ENCODE results near the gene RTCB.

The RTCB gene

DNA sequence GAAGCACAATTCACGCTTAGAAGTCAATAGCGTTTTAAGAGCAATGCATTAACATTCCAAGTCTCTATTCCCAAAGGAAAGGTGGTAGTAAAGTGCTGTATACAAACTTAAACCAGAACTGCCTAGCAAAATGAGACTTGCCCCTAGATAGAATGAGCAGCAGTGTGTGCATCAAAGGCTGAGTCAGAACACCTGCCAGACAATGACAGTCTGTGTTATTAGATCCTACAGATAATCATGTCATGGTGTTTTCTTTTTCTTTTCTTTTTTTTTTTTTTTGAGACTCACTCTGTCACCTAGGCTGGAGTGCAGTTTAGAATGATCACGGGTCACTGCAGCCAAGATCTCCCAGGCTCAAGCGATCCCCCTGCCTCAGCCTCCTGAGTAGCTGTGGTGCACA lies 1.6 kb downstream of the RTCB start:
- peak overlapping the region; percentile 52 for H3K27ac Mint-ChIP-seq
- H3K36me3 Mint-ChIP-seq (ENCODE audit: low read depth): peaks cover 43% of the 10 kb centered on the region
- H3K27me3 Mint-ChIP-seq (ENCODE audit: low read depth): no peaks in the 10 kb centered on the region
- DNase-seq (ENCODE audit: low spot score): no peak
- peaks cover 49% of the 10 kb centered on the region for H3K4me1 Mint-ChIP-seq (ENCODE audit: low read depth)
- H3K4me3 Mint-ChIP-seq: peak overlapping the region; percentile 95
- H3K9me3 Mint-ChIP-seq: no peaks in the 10 kb centered on the region

DNA sequence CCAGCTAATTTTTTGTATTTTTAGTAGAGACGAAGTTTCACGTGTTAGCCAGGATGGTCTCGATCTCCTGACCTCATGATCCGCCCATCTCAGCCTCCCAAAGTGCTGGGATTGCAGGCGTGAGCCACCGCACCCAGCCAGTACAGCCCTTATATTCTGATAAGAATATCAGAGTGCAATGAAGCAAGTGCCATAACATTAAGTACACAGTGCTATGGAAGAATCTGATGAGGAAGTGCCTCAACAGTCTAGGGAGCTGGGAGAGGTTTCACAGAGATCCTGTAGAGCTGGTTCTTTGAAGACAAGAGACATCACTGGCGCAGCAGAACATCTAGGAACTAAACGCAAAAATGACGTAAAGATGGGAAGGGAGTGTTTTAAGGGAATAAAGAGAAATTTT lies 2.1 kb downstream of the RTCB start:
- Mint-ChIP-seq H3K36me3 (ENCODE audit: low read depth) (peaks cover 44% of the 10 kb centered on the region), H3K27ac (peak overlapping the region; percentile 52), H3K4me1 (ENCODE audit: low read depth) (peaks cover 49% of the 10 kb centered on the region), H3K4me3 (peak overlapping the region; percentile 95), H3K27me3 (ENCODE audit: low read depth) (no peaks in the 10 kb centered on the region), H3K9me3 (no peaks in the 10 kb centered on the region)
- DNase-seq (ENCODE audit: low spot score): no peak

DNA sequence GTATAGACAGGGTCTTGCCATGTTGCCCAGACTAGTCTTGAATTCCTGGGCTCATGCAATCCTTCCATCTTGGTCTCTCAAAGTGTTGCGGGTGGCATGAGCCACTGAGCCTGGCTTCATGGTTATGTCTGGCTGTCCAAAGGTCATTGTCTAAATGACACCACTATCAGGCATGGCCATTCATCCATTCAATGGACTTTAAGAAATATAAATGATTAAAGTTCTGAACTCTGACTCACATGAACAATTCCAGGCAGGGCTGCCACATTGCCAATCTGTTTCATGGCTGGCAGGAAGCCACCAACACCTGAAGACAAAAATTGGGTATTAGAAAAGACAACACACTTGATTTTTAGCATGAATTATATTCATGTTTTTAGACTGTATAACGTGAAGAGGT lies 4.1 kb downstream of the RTCB start:
- Mint-ChIP-seq H3K4me3 (no peak overlapping the region), H3K27ac (no peak overlapping the region), H3K4me1 (ENCODE audit: low read depth) (peaks cover 42% of the 10 kb centered on the region), H3K36me3 (ENCODE audit: low read depth) (peaks cover 50% of the 10 kb centered on the region), H3K9me3 (no peaks in the 10 kb centered on the region), H3K27me3 (ENCODE audit: low read depth) (no peaks in the 10 kb centered on the region)
- no peak for DNase-seq (ENCODE audit: low spot score)

DNA sequence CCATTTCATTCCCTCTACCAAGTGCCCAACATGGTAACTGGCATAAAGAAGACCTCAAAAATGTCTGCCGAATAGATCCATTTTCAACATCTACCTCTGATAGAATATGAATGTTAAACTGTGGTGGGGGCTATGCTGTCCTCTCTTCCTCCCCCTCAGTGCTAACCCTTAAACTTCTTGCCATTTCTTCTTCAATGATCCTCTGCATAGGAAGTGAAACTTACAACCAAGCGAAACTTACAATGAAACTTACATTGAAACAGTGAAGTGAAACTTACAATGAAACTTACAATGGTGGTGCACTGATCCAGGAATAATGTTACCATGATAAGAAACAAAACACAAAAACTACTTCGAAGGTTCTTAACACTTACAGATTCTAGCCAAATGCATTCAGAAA lies 4.7 kb downstream of the RTCB start:
- H3K4me1 Mint-ChIP-seq (ENCODE audit: low read depth): peaks cover 36% of the 10 kb centered on the region
- H3K36me3 Mint-ChIP-seq (ENCODE audit: low read depth): peaks cover 50% of the 10 kb centered on the region
- peak overlapping the region; percentile 67 for H3K27ac Mint-ChIP-seq

DNA sequence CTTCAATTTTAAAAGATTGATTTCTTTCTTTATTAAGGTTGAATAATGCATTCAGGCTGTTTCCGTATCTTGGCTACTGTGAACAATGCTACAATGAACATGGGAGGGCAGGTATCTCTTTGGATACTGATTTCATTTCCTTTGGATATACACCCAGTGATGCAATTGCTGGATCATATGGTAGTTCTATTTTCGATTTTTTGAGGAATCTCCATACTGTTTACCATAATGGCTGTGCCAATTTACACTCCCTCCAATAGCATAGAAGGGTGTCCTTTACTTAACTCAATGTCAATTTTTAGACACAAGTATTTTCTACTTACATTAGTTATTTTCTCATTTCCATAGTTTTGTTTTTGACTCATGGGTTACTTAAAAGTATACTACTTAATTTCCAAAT lies 8.0 kb downstream of the RTCB start:
- peaks cover 53% of the 10 kb centered on the region for H3K36me3 Mint-ChIP-seq (ENCODE audit: low read depth)
- H3K27me3 Mint-ChIP-seq (ENCODE audit: low read depth): no peaks in the 10 kb centered on the region
- DNase-seq (ENCODE audit: low spot score): no peak
- H3K9me3 Mint-ChIP-seq: no peaks in the 10 kb centered on the region
- H3K4me3 Mint-ChIP-seq: no peak overlapping the region
- peaks cover 16% of the 10 kb centered on the region for H3K4me1 Mint-ChIP-seq (ENCODE audit: low read depth)
- no peak overlapping the region for H3K27ac Mint-ChIP-seq

More for the DNA sequence above, 4.7 kb downstream of the RTCB start:
- Mint-ChIP-seq H3K4me3 (peak overlapping the region; percentile 2), H3K9me3 (no peaks in the 10 kb centered on the region), H3K27me3 (ENCODE audit: low read depth) (no peaks in the 10 kb centered on the region)
- DNase-seq (ENCODE audit: low spot score): no peak

DNA sequence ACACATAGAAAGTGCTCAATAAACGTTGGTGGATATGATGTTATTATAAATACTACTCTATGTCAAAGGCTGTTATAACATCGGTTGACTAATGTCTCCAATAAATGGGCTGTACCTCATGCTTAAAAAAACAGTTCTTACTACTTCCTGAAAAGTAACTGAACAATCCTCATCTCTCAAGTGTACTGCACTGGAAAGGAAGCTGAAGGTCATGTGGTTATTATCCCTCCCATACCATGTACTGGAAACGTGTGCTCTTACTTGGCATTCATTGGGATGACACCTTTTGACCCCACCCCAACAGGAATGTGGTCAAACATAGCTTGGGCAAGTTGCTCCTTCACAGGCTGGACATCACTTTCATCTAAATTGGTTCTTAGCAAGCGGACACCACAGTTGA lies 10.6 kb downstream of the RTCB start:
- Mint-ChIP-seq H3K27me3 (ENCODE audit: low read depth) (no peaks in the 10 kb centered on the region), H3K36me3 (ENCODE audit: low read depth) (peaks cover 41% of the 10 kb centered on the region), H3K9me3 (no peaks in the 10 kb centered on the region), H3K4me3 (no peak overlapping the region), H3K27ac (no peak overlapping the region), H3K4me1 (ENCODE audit: low read depth) (no peaks in the 10 kb centered on the region)
- no peak for DNase-seq (ENCODE audit: low spot score)

DNA sequence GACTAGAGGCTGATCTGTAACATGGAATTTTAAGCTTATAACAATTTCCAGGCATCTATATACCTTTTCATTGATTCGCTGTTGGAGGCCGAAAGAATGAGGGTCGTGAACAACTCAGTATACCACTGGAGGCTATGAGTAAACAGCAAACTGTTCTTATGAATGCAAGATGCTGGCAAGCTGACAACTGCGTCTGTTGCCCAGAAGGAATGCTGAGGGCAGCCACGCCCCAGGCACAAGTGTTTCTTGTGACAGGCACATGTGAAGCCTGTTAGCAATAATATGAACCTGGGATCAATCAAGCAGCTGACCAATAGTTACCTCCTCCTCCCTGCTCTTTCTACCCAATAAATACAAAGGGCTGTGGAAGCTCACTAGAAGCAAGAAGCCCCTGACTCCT lies 15.3 kb downstream of the RTCB start:
- Mint-ChIP-seq H3K4me3 (no peak overlapping the region), H3K27ac (no peak overlapping the region), H3K9me3 (no peaks in the 10 kb centered on the region), H3K4me1 (ENCODE audit: low read depth) (peaks cover 6% of the 10 kb centered on the region), H3K27me3 (ENCODE audit: low read depth) (no peaks in the 10 kb centered on the region), H3K36me3 (ENCODE audit: low read depth) (peaks cover 56% of the 10 kb centered on the region)
- DNase-seq (ENCODE audit: low spot score): no peak

DNA sequence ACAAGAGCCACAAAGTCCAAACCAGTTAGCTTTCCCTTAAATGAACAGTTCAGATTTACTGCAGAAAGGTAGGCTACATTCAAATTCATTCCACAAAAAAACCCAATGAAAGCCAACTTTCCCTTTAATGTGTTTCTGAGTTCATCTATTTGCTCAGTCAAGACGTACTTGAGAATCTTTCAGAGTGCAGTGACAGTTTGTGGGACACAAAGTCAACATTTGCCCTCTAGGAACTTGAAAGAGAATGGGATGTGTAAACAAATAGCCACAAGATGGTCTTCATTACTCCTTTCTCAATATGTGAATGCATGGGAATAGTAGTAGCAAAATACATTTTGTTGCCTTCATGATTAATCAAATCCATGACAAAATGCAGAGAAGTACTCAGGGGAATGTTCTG lies 15.8 kb downstream of the RTCB start:
- Mint-ChIP-seq H3K27me3 (ENCODE audit: low read depth) (no peaks in the 10 kb centered on the region), H3K9me3 (no peaks in the 10 kb centered on the region), H3K4me3 (no peak overlapping the region), H3K27ac (no peak overlapping the region), H3K36me3 (ENCODE audit: low read depth) (peaks cover 53% of the 10 kb centered on the region), H3K4me1 (ENCODE audit: low read depth) (peaks cover 6% of the 10 kb centered on the region)
- DNase-seq (ENCODE audit: low spot score): no peak

DNA sequence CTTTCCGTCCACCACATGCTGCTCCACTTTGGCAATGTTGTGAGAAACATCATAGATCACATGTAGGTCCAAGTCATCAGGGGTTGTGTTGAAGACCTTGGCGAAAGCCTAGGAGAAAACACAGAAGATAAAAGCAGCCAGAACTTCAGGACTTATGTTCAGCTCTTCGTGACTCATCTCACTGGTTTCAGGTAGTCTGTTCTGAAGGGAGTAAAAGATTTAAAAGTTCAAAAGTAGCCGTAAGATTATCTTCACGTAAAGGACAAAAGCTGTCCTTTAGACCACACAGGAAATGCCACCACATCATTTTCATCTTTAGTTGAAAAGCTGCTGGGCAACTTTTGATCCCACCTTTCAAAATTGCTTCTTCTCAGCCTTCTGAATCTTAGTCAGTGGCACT lies 16.9 kb downstream of the RTCB start:
- H3K4me3 Mint-ChIP-seq: no peak overlapping the region
- H3K36me3 Mint-ChIP-seq (ENCODE audit: low read depth): peaks cover 49% of the 10 kb centered on the region
- no peaks in the 10 kb centered on the region for H3K9me3 Mint-ChIP-seq
- peaks cover 6% of the 10 kb centered on the region for H3K4me1 Mint-ChIP-seq (ENCODE audit: low read depth)
- no peak for DNase-seq (ENCODE audit: low spot score)
- H3K27me3 Mint-ChIP-seq (ENCODE audit: low read depth): no peaks in the 10 kb centered on the region
- H3K27ac Mint-ChIP-seq: no peak overlapping the region

DNA sequence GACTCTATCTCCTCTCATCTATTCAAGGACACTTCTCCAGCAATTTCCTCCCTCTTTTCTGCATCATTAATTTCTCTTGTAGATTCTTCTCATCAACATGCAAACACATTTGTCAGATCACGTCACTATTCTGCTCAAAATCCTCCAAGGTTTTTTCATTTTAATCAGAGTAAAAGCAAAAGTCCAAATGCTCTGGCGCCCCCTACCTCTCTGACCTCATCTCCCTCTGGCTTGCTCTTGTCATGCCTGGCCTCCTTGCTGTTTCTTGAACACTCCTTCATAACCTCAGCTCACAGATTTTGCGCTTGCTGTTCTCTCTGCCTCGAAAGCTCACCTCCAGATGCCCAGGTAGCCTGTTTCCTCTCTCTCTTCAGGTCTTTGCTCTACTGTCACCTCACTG lies 22.4 kb downstream of the RTCB start:
- Mint-ChIP-seq H3K4me3 (no peak overlapping the region), H3K9me3 (no peaks in the 10 kb centered on the region), H3K27ac (no peak overlapping the region), H3K36me3 (ENCODE audit: low read depth) (peaks cover 39% of the 10 kb centered on the region), H3K4me1 (ENCODE audit: low read depth) (no peaks in the 10 kb centered on the region), H3K27me3 (ENCODE audit: low read depth) (no peaks in the 10 kb centered on the region)
- DNase-seq (ENCODE audit: low spot score): no peak

DNA sequence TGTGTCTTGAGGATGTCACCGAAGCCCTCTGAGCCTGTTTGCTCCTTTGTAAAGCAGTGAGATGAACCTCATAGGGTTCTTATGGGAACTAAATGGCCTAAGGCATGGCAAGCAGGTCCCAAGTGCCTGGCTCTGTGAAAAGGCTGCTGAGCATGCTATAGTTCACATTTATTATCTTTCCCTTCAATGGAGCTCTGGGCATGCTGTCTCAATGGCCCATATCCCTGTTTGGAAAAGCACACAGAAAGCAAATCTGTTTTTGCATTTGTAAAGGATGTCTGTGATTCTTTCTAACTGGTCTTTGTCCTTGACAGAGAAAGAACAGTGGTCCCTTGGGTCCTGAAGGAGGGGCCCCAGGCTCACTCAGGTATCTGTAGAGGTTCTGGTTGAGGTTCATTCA lies 26.4 kb downstream of the RTCB start:
- Mint-ChIP-seq H3K9me3 (no peaks in the 10 kb centered on the region), H3K27ac (no peak overlapping the region), H3K27me3 (ENCODE audit: low read depth) (no peaks in the 10 kb centered on the region), H3K4me3 (no peak overlapping the region), H3K4me1 (ENCODE audit: low read depth) (no peaks in the 10 kb centered on the region), H3K36me3 (ENCODE audit: low read depth) (peaks cover 20% of the 10 kb centered on the region)
- no peak for DNase-seq (ENCODE audit: low spot score)

DNA sequence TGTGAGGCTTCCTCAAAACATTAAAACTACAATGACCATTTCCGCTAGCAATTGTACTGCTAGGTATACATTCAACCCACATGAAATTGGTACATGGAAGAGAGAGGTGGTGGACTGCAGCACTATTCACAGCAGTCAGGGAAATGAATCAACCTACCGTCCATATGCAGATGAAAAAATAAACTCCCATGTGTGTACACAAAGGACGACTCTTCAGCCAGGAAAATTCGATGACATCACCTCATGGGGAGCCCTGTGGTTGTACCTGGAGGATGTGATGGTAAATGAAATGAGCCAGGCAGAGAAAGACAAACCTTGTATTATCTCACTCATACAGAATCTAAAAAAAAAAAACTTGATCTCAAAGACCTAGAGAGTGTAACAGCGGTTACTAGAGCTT lies 31.1 kb downstream of the RTCB start:
- H3K4me1 Mint-ChIP-seq (ENCODE audit: low read depth): no peaks in the 10 kb centered on the region
- H3K27me3 Mint-ChIP-seq (ENCODE audit: low read depth): no peaks in the 10 kb centered on the region
- no peak overlapping the region for H3K27ac Mint-ChIP-seq
- no peak for DNase-seq (ENCODE audit: low spot score)
- H3K36me3 Mint-ChIP-seq (ENCODE audit: low read depth): peaks cover 2% of the 10 kb centered on the region
- no peaks in the 10 kb centered on the region for H3K9me3 Mint-ChIP-seq
- no peak overlapping the region for H3K4me3 Mint-ChIP-seq

DNA sequence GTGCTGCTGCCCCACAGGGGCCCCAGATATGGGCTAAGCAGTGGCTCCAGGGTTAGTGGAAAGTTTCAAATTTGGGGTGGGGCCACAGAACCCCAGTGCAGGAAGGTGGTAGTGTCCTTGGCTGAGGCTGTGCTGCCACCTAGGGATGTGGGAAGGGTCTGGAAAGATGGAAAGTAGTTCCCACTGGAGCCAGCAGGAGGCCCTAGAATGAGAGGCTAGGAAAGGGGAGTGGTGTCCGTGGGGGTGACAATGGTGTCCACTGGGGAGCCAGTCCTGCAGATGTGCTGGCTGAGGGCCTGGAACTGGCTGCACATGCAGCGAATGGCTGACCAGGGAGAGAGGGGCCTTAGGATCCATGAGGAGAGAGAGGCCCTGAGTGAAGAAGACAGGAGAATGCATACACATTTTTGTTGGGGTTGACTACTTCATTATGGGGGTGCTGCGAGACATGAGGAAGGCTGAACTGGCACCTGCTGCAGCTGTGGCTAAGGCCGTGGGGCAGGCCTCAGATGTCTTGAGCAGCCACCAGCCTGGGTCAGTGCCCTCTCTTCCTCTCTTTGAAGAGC lies 33.3 kb downstream of the RTCB start:
- Mint-ChIP-seq H3K4me3 (no peak overlapping the region), H3K27ac (no peak overlapping the region), H3K36me3 (ENCODE audit: low read depth) (no peaks in the 10 kb centered on the region), H3K9me3 (no peaks in the 10 kb centered on the region), H3K4me1 (ENCODE audit: low read depth) (no peaks in the 10 kb centered on the region), H3K27me3 (ENCODE audit: low read depth) (no peaks in the 10 kb centered on the region)
- no peak for DNase-seq (ENCODE audit: low spot score)

DNA sequence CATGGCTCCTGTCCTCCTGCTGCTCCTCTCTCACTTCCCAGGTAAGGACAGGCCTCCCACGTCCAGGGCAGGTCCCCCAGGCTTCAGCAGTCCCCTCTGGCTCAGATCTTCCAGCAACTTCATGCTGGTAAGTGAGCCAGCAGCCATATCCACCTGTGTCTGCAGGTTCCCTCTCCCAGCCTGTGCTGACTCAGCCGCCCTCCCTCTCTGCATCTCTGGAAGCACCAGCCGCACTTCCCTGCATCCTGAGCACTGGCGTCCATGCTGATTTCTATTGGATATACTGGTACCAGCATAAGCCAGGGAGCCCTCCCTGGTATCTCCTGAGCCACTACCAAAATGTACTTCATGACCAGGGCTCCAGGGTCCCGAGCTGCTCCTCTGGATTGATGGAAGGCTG lies 35.4 kb downstream of the RTCB start:
- Mint-ChIP-seq H3K27ac (no peak overlapping the region), H3K4me1 (ENCODE audit: low read depth) (no peaks in the 10 kb centered on the region), H3K4me3 (no peak overlapping the region), H3K27me3 (ENCODE audit: low read depth) (no peaks in the 10 kb centered on the region), H3K36me3 (ENCODE audit: low read depth) (no peaks in the 10 kb centered on the region), H3K9me3 (no peaks in the 10 kb centered on the region)
- no peak for DNase-seq (ENCODE audit: low spot score)

DNA sequence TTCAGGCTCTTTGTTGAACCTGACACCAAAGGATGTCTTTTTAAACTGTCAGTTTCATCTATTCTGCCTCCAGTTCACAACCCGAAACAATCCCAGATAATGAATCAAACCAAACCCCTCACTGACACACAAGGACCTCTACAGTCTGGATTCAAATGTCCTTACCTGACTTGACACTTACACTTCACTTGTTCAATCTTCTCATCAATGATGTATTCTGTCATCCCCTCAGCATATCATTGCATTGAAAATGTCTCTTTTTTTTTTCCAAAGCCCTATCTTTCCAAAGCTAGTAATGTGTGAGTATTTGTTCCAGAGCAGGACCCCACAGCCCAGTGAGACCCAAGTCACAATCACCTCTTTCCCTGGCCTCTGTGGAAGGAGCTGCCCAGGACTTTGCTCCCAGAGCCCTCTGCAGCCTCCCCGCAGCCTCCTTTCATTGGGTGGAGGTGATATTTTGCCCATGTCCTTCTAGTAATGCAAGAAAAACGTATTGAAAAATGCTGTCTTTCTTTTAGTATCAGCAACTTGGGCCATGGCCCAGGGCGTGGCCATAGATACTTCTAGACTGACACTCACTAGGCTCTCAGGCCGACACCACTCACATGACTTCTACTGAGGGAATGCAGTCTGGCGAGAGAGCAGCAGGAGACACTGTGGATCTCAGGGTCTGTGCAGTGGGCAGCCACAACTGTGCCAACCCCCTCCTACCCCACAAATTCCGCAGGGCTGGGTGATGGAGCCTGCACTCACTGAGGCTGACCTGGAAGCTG lies 36.2 kb downstream of the RTCB start:
- no peak for DNase-seq (ENCODE audit: low spot score)
- H3K27me3 Mint-ChIP-seq (ENCODE audit: low read depth): no peaks in the 10 kb centered on the region
- no peaks in the 10 kb centered on the region for H3K4me1 Mint-ChIP-seq (ENCODE audit: low read depth)
- H3K4me3 Mint-ChIP-seq: no peak overlapping the region
- no peaks in the 10 kb centered on the region for H3K36me3 Mint-ChIP-seq (ENCODE audit: low read depth)
- no peaks in the 10 kb centered on the region for H3K9me3 Mint-ChIP-seq
- H3K27ac Mint-ChIP-seq: no peak overlapping the region

All from T-helper 2 cell treated with Interferon-gamma antibody and Interleukin-4, amounts not matched to agents 5 μg/mL and 100 μg/mL, for 36 hours (primary cell).